HL-60 (cell line): ENCODE measurements around the gene ABL1.

Experiments
- CTCF ChIP-seq: IDR thresholded peaks from one replicate; pipeline ENCODE4 v1.5.1; 2011; ENCODE audit warnings: low read length, control low read depth, inconsistent platforms; ENCODE audit not compliant: insufficient read depth
- GABPA ChIP-seq: IDR thresholded peaks from 2 replicates; pipeline ENCODE4 v1.6.1; 2012; ENCODE audit warnings: low read depth
- POLR2AphosphoS5 ChIP-seq: IDR thresholded peaks from 2 replicates; pipeline ENCODE4 v1.6.1; 2012; ENCODE audit warnings: low read depth

GRCh38 chr9:130852801-130853200, 17.7 kb downstream of the ABL1 start:
- no peak for TF ChIP-seq POLR2AphosphoS5
- no peak for TF ChIP-seq CTCF
- no peak for TF ChIP-seq GABPA
